HepG2 (cell line): Measurements from ENCODE around the gene CSMD2. TPM values are rescaled to one million over a fixed set of nuclear protein-coding genes. Genes with fewer than 3 reads are reported as not detected.

ENCODE experiments used
- ATAC-seq: fragments of 200-7000 bp; cut with Tn5 transposase; 3 replicates; pipeline ENCODE4 v1.9.1; 2020; ENCODE audit warnings: mild to moderate bottlenecking, moderate library complexity
- BruUV-seq: library from RNA; stranded (reverse); fragments of 400-500 nt; replicated peaks from 2 replicates; lab custom pipeline; 2021; lab: Mats Ljungman, UMichigan
- CTCF ChIA-PET: fragments of 300-600 bp; formaldehyde crosslinking; extraction: SDS; loops from one replicate; lab custom pipeline; 2021; ENCODE audit warnings: low total read pairs, inconsistent platforms, low intra/inter-chr PET ratio; lab: Yijun Ruan, JAX
- POLR2A ChIA-PET: fragments of 350-600 bp; sonication (Branson Sonifier 250); formaldehyde crosslinking; loops from one replicate; lab custom pipeline; 2020; ENCODE audit warnings: antibody characterized with exemption, inconsistent platforms; lab: Yijun Ruan, JAX
- DNase-seq: peaks from one replicate; pipeline ENCODE4 v3.0.0-alpha.2; 2015; ENCODE audit warnings: low spot score
- FAIRE-seq: peaks from 3 replicates; lab custom pipeline; 2011; peaks lifted over from hg19 to GRCh38; lab: Jason Lieb, UNC
- H2AFZ ChIP-seq: one replicate; pipeline ENCODE4 v1.6.1; 2011; ENCODE audit warnings: low read length, inconsistent platforms
- H3K27ac ChIP-seq: fragments of 300-600 bp; 3 replicates; pipeline ENCODE4 v1.8.0; 2011; ENCODE audit warnings: mixed run types, mild to moderate bottlenecking, mixed read lengths, low read length, inconsistent platforms; ENCODE audit not compliant: insufficient read depth; ENCODE audit errors: extremely low read length
- H3K27me3 ChIP-seq, 2 experiments: fragments of 200-600 bp in 1 of 2; 2 replicates in 1 of 2; 3 replicates in 1 of 2; pipeline versions ENCODE4 v1.6.0 to v1.8.0; 2011; ENCODE audit warnings: low read length in 2 of 2, mild to moderate bottlenecking in 2 of 2, moderate library complexity in 2 of 2, inconsistent platforms in 1 of 2; ENCODE audit not compliant: insufficient read depth in 2 of 2, control insufficient read depth in 1 of 2
- H3K36me3 ChIP-seq, 2 experiments: fragments of 200-600 bp in 1 of 2; replicated peaks in 1 of 2; 2 replicates in 1 of 2; 3 replicates in 1 of 2; pipeline versions ENCODE4 v1.5.1 to v1.8.0; 2011; ENCODE audit warnings: low read length in 2 of 2, inconsistent platforms in 1 of 2; ENCODE audit not compliant: insufficient read depth in 2 of 2, control insufficient read depth in 1 of 2
- H3K4me1 ChIP-seq: 2 replicates; pipeline ENCODE4 v1.5.1; 2012; ENCODE audit warnings: low read length, inconsistent platforms; ENCODE audit not compliant: insufficient read depth
- H3K4me2 ChIP-seq: 2 replicates; pipeline ENCODE4 v1.6.0; 2011; ENCODE audit warnings: low read depth, low read length, inconsistent platforms
- H3K4me3 ChIP-seq, 3 experiments: fragments of 200-600 bp in 1 of 3; sonication (generic), shearing (Covaris generic) in 1 of 3; replicated peaks in 1 of 3; 2 replicates each; pipeline ENCODE4 v1.5.1; 2011 to 2016; ENCODE audit warnings: low read length in 3 of 3, inconsistent platforms in 2 of 3, low read depth in 2 of 3, mild to moderate bottlenecking in 2 of 3, control low read depth in 1 of 3, mixed read lengths in 1 of 3; ENCODE audit not compliant: insufficient read depth in 1 of 3
- H3K79me2 ChIP-seq: one replicate; pipeline ENCODE4 v1.6.1; 2011; ENCODE audit warnings: low read length, inconsistent platforms; ENCODE audit not compliant: insufficient read depth
- H3K9ac ChIP-seq: 2 replicates; pipeline ENCODE4 v1.6.0; 2011; ENCODE audit warnings: mild to moderate bottlenecking, low read depth, low read length, inconsistent platforms; ENCODE audit not compliant: insufficient read depth
- H3K9me3 ChIP-seq: 2 replicates; pipeline ENCODE4 v1.5.1; 2012; ENCODE audit warnings: mild to moderate bottlenecking, low read length
- H4K20me1 ChIP-seq: 2 replicates; pipeline ENCODE4 v1.6.0; 2011; ENCODE audit warnings: inconsistent platforms, mild to moderate bottlenecking, low read length, moderate library complexity; ENCODE audit not compliant: insufficient read depth
- DR1 ChIP-seq: sonication (generic); formaldehyde crosslinking; IDR thresholded peaks from 2 replicates; pipeline ENCODE4 v1.8.0; 2021; ENCODE audit warnings: mild to moderate bottlenecking, missing genetic modification reagents, inconsistent platforms
- FOXK2 ChIP-seq: fragments of 450-650 bp; IDR thresholded peaks from 2 replicates; pipeline ENCODE4 v1.6.1; 2016
- HOXA5 ChIP-seq: sonication (generic); formaldehyde crosslinking; IDR thresholded peaks from 2 replicates; pipeline ENCODE4 v1.4.0; 2020; ENCODE audit warnings: missing genetic modification reagents
- IKZF1 ChIP-seq: fragments of 450-650 bp; IDR thresholded peaks from 2 replicates; pipeline ENCODE4 v1.7.1; 2016
- PHF5A ChIP-seq: IDR thresholded peaks from one replicate; pipeline ENCODE4 v1.6.1; 2018; ENCODE audit warnings: low read depth, missing genetic modification reagents; ENCODE audit not compliant: unreplicated experiment
- TBP ChIP-seq: sonication (generic); formaldehyde crosslinking; IDR thresholded peaks from 2 replicates; pipeline ENCODE4 v1.5.0; 2020; ENCODE audit warnings: missing genetic modification reagents
- ZNF12 ChIP-seq: sonication (generic); formaldehyde crosslinking; IDR thresholded peaks from 2 replicates; pipeline ENCODE4 v1.5.0; 2020; ENCODE audit warnings: missing genetic modification reagents
- ZNF17 ChIP-seq: sonication (generic); formaldehyde crosslinking; IDR thresholded peaks from 2 replicates; pipeline ENCODE4 v1.5.0; 2020; ENCODE audit warnings: mild to moderate bottlenecking, missing genetic modification reagents
- ZNF282 ChIP-seq: fragments of 450-650 bp; IDR thresholded peaks from 2 replicates; pipeline ENCODE4 v1.6.1; 2018; ENCODE audit not compliant: partially characterized antibody
- ZNF350 ChIP-seq: sonication (generic); formaldehyde crosslinking; IDR thresholded peaks from 2 replicates; pipeline ENCODE4 v1.4.0; 2020; ENCODE audit warnings: mild to moderate bottlenecking, low read depth, missing genetic modification reagents, borderline replicate concordance
- ZNF547 ChIP-seq: sonication (generic); formaldehyde crosslinking; IDR thresholded peaks from 2 replicates; pipeline ENCODE4 v1.5.1; 2020; ENCODE audit warnings: mild to moderate bottlenecking, missing genetic modification reagents
- ZNF614 ChIP-seq: IDR thresholded peaks from 2 replicates; pipeline ENCODE4 v1.6.1; 2018; ENCODE audit warnings: missing biosample characterization, missing genetic modification reagents, inconsistent platforms, borderline replicate concordance
- ZNF746 ChIP-seq: sonication (generic); formaldehyde crosslinking; IDR thresholded peaks from 2 replicates; pipeline ENCODE4 v1.8.0; 2022; ENCODE audit warnings: mild to moderate bottlenecking, missing genetic modification reagents
- WGBS: methylation state at CpG from one replicate; pipeline ENCODE4 v1.1.6; 2017; ENCODE audit warnings: low lambda C conversion rate; 5-methylcytosine and 5-hydroxymethylcytosine counted together
- in situ Hi-C: cut with HindIII; loops from 2 replicates; pipeline ENCODE4 v1.10.0; 2017; ENCODE audit warnings: low pct_unique_long_range_greater_than_20kb; ENCODE audit not compliant: extremely low pct_ligation_motif_present
- intact Hi-C: fragments of 100-400 bp; cut with micrococcal nuclease; formaldehyde crosslinking; loops from one replicate; pipeline ENCODE4 v1.10.0; 2022; ENCODE audit not compliant: unreplicated experiment
- polyA plus RNA-seq, 8 experiments: library from polyadenylated mRNA; depleted of rRNA in 3 of 8; stranded (reverse) in 7 of 8; unstranded in 1 of 8; fragments of >200 nt; fragmentation: Illumina TruSeq in 4 of 8; extraction: Trizol in 4 of 8; gene quantifications; 2 replicates each; pipeline versions ENCODE4 v1.2.1 to v1.2.3, GENCODE V29; 2011 to 2016; ENCODE audit warnings: low read depth in 4 of 8, missing spikeins in 1 of 8, mixed read lengths in 1 of 8; ENCODE audit not compliant: insufficient read depth in 1 of 8
- total RNA-seq, 5 experiments: library from RNA; depleted of rRNA; stranded (reverse); fragments of >200 nt; fragmentation: Illumina TruSeq; extraction: Trizol; gene quantifications; 2 replicates each; pipeline ENCODE4 v1.2.3, GENCODE V29; 2016; ENCODE audit warnings: low read depth in 1 of 5
- TF ChIP-seq, protein P1 (sequence below): sonication (generic); formaldehyde crosslinking; IDR thresholded peaks from 2 replicates; pipeline ENCODE4 v1.4.0; 2020; ENCODE audit warnings: missing genetic modification reagents, mild to moderate bottlenecking, borderline replicate concordance
- TF ChIP-seq, protein P2 (sequence below): conservative IDR thresholded peaks from 2 replicates; pipeline ENCODE4 v1.6.1; 2018; ENCODE audit warnings: missing genetic modification reagents

Gene CSMD2
- total and polyA plus RNA-seq, 2 of the 13 experiments (the other 11 are each of a cell fraction or from before 2014, with no cell fraction given) = not detected

DNA sequence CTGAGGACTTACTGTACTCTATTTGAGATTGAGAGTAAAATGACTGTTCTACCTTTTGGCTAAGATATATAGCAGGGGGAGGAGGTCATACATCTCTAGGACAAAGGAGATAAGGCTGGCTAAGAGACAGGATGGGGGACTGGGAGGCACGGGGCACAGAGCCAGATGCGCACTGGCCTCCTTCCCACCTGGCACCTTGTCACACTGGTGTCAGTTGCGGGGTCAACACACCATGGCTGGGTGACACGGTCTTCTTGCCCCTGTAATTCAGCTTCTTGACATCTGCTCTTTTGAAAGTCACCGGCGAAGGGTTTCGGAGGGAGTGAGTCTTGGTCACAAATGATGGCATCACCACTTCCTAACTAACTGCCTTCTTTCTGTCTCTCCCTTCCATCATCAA is 515.3 kb downstream of the CSMD2 start:
- H3K4me2 ChIP-seq = no peak overlapping the region
- TF ChIP-seq, protein P1, sequence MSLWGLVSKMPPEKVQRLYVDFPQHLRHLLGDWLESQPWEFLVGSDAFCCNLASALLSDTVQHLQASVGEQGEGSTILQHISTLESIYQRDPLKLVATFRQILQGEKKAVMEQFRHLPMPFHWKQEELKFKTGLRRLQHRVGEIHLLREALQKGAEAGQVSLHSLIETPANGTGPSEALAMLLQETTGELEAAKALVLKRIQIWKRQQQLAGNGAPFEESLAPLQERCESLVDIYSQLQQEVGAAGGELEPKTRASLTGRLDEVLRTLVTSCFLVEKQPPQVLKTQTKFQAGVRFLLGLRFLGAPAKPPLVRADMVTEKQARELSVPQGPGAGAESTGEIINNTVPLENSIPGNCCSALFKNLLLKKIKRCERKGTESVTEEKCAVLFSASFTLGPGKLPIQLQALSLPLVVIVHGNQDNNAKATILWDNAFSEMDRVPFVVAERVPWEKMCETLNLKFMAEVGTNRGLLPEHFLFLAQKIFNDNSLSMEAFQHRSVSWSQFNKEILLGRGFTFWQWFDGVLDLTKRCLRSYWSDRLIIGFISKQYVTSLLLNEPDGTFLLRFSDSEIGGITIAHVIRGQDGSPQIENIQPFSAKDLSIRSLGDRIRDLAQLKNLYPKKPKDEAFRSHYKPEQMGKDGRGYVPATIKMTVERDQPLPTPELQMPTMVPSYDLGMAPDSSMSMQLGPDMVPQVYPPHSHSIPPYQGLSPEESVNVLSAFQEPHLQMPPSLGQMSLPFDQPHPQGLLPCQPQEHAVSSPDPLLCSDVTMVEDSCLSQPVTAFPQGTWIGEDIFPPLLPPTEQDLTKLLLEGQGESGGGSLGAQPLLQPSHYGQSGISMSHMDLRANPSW (CRISPR knock-in tag) = no peak
- TF ChIP-seq ZNF746 (no peak), FOXK2 (no peak), DR1 (CRISPR knock-in tag) (no peak), ZNF350 (no peak), TBP (CRISPR knock-in tag) (no peak), ZNF614 (CRISPR knock-in tag) (no peak), PHF5A (CRISPR knock-in tag) (no peak), IKZF1 (no peak), ZNF547 (CRISPR knock-in tag) (no peak), ZNF282 (no peak), HOXA5 (CRISPR knock-in tag) (no peak), ZNF12 (no peak), ZNF17 (CRISPR knock-in tag) (no peak)
- TF ChIP-seq, protein P2, sequence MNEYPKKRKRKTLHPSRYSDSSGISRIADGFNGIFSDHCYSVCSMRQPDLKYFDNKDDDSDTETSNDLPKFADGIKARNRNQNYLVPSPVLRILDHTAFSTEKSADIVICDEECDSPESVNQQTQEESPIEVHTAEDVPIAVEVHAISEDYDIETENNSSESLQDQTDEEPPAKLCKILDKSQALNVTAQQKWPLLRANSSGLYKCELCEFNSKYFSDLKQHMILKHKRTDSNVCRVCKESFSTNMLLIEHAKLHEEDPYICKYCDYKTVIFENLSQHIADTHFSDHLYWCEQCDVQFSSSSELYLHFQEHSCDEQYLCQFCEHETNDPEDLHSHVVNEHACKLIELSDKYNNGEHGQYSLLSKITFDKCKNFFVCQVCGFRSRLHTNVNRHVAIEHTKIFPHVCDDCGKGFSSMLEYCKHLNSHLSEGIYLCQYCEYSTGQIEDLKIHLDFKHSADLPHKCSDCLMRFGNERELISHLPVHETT (CRISPR knock-in tag) = no peak
- H3K27me3 ChIP-seq = peaks cover 0 to 10% of the 10 kb centered on the region in 2 experiments; a peak in 1 of 5 replicates
- WGBS = 30% methylated on average over 6 of the region's 7 CpGs
- no peak for FAIRE-seq
- no peak overlapping the region for H3K27ac ChIP-seq
- no peaks in the 10 kb centered on the region for H4K20me1 ChIP-seq
- 0 out of 2 replicates have a peak, but pooled peaks cover 4% of the 10 kb centered on the region for H3K9me3 ChIP-seq
- H3K4me1 ChIP-seq = no peaks in the 10 kb centered on the region
- no peak overlapping the region for H3K4me3 ChIP-seq
- H2AFZ ChIP-seq = no peak overlapping the region
- H3K9ac ChIP-seq = no peak overlapping the region
- ChIA-PET POLR2A (no interaction called here), CTCF (no interaction called here)
- no TSS peak for BruUV-seq
- intact Hi-C loops = no loop called here
- no peaks in the 10 kb centered on the region for H3K36me3 ChIP-seq
- no peaks in the 10 kb centered on the region for H3K79me2 ChIP-seq
- in situ Hi-C loops = loop anchor here (25.0 kb wide), 1 partner anchor 513 kb away; the partner anchor contains the start of gene CSMD2
- ATAC-seq = no peak
- no peak for DNase-seq
